Measurements from ENCODE around the gene LMF1.
"Not testable (repeated sequence)": the region's sequence is repeated elsewhere in the genome, so short reads cannot be mapped to it uniquely, and the experiment has no call there.

The LMF1 gene

DNA sequence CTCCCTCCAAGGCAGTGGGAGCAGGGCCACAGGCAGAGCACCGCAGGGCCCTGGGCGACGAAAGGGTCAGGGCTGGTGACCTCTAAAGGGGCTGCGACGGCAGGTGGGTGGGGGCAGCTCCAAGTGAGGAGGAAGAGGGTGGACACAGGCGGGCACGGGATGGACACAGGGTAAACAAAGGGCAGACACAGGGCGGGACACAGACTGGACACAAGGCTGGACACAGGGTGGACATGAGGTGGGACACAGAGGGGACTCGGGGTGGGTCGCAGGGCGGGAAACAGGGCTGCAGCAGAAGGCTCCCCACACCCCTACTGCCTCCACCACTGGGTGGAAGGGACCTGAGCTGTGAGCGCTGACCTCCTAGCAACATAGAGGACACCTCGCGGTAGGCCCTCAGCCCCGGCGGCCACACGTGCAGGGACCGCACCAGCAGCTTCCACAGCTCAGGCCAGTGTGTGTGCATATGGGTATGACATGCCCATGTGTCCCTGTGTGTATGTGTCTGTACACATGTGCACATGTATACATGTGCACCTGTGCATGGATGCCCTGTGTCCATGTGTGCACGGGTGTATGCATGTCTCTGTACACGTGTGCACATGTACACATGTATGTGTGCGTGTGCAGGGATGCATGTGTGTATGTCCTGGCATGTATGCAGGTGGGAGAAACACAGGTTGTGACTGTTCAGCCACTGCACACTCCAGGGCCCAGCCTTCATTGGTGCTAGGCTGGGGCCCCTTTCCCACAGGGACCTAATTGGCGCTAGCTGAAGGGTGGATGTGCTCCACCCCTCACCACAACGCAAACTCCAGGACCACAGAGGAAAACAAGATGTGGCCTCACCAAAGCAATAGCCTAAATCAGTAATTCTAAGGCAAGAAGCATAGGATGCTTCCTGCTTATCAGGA, 7.6 kb downstream of the LMF1 start:
- TF ChIP-seq, protein P1, sequence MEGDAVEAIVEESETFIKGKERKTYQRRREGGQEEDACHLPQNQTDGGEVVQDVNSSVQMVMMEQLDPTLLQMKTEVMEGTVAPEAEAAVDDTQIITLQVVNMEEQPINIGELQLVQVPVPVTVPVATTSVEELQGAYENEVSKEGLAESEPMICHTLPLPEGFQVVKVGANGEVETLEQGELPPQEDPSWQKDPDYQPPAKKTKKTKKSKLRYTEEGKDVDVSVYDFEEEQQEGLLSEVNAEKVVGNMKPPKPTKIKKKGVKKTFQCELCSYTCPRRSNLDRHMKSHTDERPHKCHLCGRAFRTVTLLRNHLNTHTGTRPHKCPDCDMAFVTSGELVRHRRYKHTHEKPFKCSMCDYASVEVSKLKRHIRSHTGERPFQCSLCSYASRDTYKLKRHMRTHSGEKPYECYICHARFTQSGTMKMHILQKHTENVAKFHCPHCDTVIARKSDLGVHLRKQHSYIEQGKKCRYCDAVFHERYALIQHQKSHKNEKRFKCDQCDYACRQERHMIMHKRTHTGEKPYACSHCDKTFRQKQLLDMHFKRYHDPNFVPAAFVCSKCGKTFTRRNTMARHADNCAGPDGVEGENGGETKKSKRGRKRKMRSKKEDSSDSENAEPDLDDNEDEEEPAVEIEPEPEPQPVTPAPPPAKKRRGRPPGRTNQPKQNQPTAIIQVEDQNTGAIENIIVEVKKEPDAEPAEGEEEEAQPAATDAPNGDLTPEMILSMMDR (conservative IDR thresholded peaks at IDR 0.05; ENCODE audit: low read depth, low read length), result no peak
- Histone ChIP-seq H3K36me3 (ENCODE audit: insufficient read depth) (no peaks in the 10 kb centered on the region), H3K9ac (no peak overlapping the region), H3K4me2 (no peak overlapping the region), H3K4me3 (IDR thresholded peaks at IDR 0.05; ENCODE audit: insufficient read depth, low read depth, low read length) (no peak overlapping the region), H4K20me1 (ENCODE audit: insufficient read depth) (no peaks in the 10 kb centered on the region), H3K79me2 (ENCODE audit: insufficient read depth, low read depth) (no peaks in the 10 kb centered on the region), H3K4me1 (ENCODE audit: low read depth, poor library complexity, severe bottlenecking) (no peaks in the 10 kb centered on the region), H2AFZ (ENCODE audit: low read depth) (no peak overlapping the region), H3K27me3 (ENCODE audit: insufficient read depth, low read depth) (peaks cover 33% of the 10 kb centered on the region; the same call in 1 of the 2 replicates), H3K27ac (no peak overlapping the region)

DNA sequence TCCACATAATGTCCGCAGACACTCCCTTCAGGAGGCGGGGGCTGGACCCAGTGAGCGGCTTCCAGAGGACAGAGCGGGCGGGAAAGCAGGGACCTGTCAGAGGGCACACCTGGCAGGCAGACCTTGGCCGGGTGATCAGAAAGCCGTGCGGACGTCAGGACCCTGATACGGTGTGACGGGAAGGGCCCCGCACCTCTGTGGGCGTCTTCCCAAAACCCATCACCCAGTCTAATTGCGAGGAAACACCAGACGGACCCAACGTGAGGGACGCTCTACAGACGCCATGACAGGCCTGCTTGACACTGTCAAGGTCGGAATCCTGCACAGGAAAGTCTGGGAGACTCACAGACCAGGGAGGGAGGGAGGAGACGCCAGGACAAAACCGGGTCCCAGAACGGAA, 8.4 kb downstream of the LMF1 start:
- Histone ChIP-seq H3K27me3 (ENCODE audit: insufficient read depth, low read depth) (peaks cover 40% of the 10 kb centered on the region; the same call in 1 of the 2 replicates), H3K27ac (no peak overlapping the region), H3K36me3 (ENCODE audit: insufficient read depth) (no peaks in the 10 kb centered on the region), H3K79me2 (ENCODE audit: insufficient read depth, low read depth) (no peaks in the 10 kb centered on the region), H3K4me1 (ENCODE audit: low read depth, poor library complexity, severe bottlenecking) (no peaks in the 10 kb centered on the region), H3K9ac (no peak overlapping the region), H3K4me3 (IDR thresholded peaks at IDR 0.05; ENCODE audit: insufficient read depth, low read depth, low read length) (no peak overlapping the region), H2AFZ (ENCODE audit: low read depth) (no peak overlapping the region), H4K20me1 (ENCODE audit: insufficient read depth) (no peaks in the 10 kb centered on the region), H3K4me2 (no peak overlapping the region)
- TF ChIP-seq, protein P1 (conservative IDR thresholded peaks at IDR 0.05; ENCODE audit: low read depth, low read length), result no peak

DNA sequence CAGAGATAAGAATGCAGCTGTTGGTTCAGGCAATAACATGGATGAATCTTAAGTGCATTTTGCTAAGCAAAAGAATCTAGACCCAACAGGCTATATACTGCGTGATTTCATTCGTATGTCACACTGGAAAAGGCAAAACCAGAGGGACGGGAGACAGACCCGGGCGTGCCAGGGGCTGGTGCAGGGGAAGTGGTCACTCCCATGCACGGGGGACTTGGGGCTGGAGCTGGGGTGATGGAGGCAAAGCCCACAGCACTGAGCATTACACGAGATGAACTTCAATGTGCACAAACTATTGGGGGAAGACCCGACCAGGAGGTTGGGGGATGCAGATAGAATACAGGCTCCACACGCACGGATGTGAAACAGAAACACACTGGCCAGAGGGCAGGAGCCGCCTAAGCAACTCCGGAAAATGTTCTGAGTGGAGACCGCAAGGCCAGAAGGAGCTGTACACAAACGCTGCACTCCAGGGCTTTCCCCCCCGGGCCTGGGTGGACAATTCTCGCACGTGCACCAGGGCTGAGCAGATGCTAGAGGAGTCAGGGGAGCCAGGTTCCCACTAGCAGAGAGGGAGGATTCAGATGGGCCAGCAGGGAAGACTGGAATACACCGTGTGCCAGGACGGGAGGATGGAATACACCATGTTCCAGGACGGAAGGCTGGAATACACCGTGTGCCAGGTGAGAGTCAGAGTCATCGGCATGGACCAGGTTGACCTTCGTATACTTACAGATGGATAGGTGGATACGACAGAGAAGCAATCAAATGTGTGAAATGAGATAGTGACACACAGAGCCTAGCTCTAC, 11.3 kb downstream of the LMF1 start:
- no peaks in the 10 kb centered on the region for H3K79me2 ChIP-seq (ENCODE audit: insufficient read depth, low read depth)
- H3K27ac ChIP-seq, result no peak overlapping the region
- H3K4me2 ChIP-seq, result no peak overlapping the region
- H3K4me1 ChIP-seq (ENCODE audit: low read depth, poor library complexity, severe bottlenecking), result no peaks in the 10 kb centered on the region
- H3K4me3 ChIP-seq (IDR thresholded peaks at IDR 0.05; ENCODE audit: insufficient read depth, low read depth, low read length), result no peak overlapping the region
- H3K9ac ChIP-seq, result no peak overlapping the region
- H3K36me3 ChIP-seq (ENCODE audit: insufficient read depth), result no peaks in the 10 kb centered on the region
- TF ChIP-seq, protein P1 (conservative IDR thresholded peaks at IDR 0.05; ENCODE audit: low read depth, low read length), result no peak
- H2AFZ ChIP-seq (ENCODE audit: low read depth), result no peak overlapping the region
- H3K27me3 ChIP-seq (ENCODE audit: insufficient read depth, low read depth), result peaks cover 42% of the 10 kb centered on the region; the same call in 1 of the 2 replicates
- H4K20me1 ChIP-seq (ENCODE audit: insufficient read depth), result no peaks in the 10 kb centered on the region

DNA sequence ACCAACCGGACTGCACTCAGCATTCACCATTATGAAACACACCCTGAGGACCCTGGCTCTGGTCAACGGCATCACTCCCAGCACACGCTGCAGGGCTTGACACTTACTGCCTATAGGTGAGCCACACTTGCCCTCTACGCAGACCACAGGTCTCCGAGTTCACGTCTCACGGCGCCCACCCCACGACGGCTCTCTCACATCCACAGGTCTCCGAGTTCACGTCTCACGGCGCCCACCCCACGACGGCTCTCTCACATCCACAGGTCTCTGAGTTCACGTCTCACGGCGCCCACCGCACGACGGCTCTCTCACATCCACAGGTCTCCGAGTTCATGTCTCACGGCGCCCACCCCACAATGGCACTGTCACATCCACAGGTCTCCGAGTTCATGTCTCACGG, 15.0 kb downstream of the LMF1 start:
- not testable (repeated sequence) for H3K4me2 ChIP-seq; H4K20me1 ChIP-seq (ENCODE audit: insufficient read depth)

DNA sequence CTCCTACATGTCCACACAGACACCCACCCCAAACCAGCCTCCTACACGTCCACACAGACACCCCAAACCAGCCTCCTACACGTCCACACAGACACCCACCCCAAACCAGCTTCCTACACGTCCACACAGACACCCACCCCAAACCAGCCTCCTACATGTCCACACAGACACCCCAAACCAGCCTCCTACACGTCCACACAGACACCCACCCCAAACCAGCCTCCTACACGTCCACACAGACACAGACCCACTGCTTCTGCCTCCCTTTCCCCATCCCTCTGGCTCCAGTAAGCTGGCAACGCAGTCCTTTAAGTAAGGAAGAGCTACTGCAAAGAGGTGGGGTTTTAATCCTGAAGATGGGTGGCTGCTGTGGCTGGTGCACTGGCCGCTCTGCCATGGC, 17.0 kb downstream of the LMF1 start:
- H3K27ac ChIP-seq; H3K79me2 ChIP-seq (ENCODE audit: insufficient read depth, low read depth): not testable (repeated sequence)

More for the DNA sequence above, 15.0 kb downstream of the LMF1 start:
- H3K27me3 ChIP-seq (ENCODE audit: insufficient read depth, low read depth), result peaks cover 24% of the 10 kb centered on the region; the same call in 1 of the 2 replicates
- not testable (repeated sequence) for H3K36me3 ChIP-seq (ENCODE audit: insufficient read depth); H3K4me3 ChIP-seq (IDR thresholded peaks at IDR 0.05; ENCODE audit: insufficient read depth, low read depth, low read length); H2AFZ ChIP-seq (ENCODE audit: low read depth); H3K79me2 ChIP-seq (ENCODE audit: insufficient read depth, low read depth); H3K4me1 ChIP-seq (ENCODE audit: low read depth, poor library complexity, severe bottlenecking); H3K9ac ChIP-seq; H3K27ac ChIP-seq

More for the DNA sequence above, 17.0 kb downstream of the LMF1 start:
- not testable (repeated sequence) for H3K36me3 ChIP-seq (ENCODE audit: insufficient read depth); H3K4me2 ChIP-seq; H3K9ac ChIP-seq; H2AFZ ChIP-seq (ENCODE audit: low read depth); H4K20me1 ChIP-seq (ENCODE audit: insufficient read depth); H3K4me1 ChIP-seq (ENCODE audit: low read depth, poor library complexity, severe bottlenecking); H3K4me3 ChIP-seq (IDR thresholded peaks at IDR 0.05; ENCODE audit: insufficient read depth, low read depth, low read length)
- peaks cover 24% of the 10 kb centered on the region; the same call in 1 of the 2 replicates for H3K27me3 ChIP-seq (ENCODE audit: insufficient read depth, low read depth)
